Muscle of arm (tissue), 12 donors: Measurements from ENCODE around the gene PIGR. TPM values are rescaled to one million over a fixed set of nuclear protein-coding genes. Genes with fewer than 3 reads are reported as not detected.

ENCODE experiments used
- DNase-seq: peaks from one replicate; pipeline ENCODE4 v3.0.0-alpha.2; 2013
- polyA plus RNA-seq, 12 donors: library from polyadenylated mRNA; unstranded; fragments of 120-200 nt; gene quantifications; one replicate each; pipeline ENCODE4 v1.2.1, GENCODE V29; 2013; ENCODE audit not compliant: insufficient read length in 12 of 12

PIGR gene
- polyA plus RNA-seq, 12 donors = 0.07 to 0.14 TPM; not detected in 10

- no peak for DNase-seq
These were observed 36.4 kb downstream of the PIGR start for GRCh38 chr1:206909883-206910318.

- DNase-seq = no peak
These were observed 36.9 kb downstream of the PIGR start for GRCh38 chr1:206909161-206909882.

- DNase-seq = no peak
These were observed 38.2 kb downstream of the PIGR start for GRCh38 chr1:206908038-206908437.

- DNase-seq = no peak
These were observed 38.8 kb downstream of the PIGR start for GRCh38 chr1:206907304-206907991.

- no peak for DNase-seq
These were observed 40.7 kb downstream of the PIGR start for GRCh38 chr1:206905295-206906164.

- DNase-seq = no peak
These were observed 41.7 kb downstream of the PIGR start for GRCh38 chr1:206904423-206905142.

- DNase-seq = no peak
These were observed 42.6 kb downstream of the PIGR start for GRCh38 chr1:206903687-206904086.

- no peak for DNase-seq
These were observed 43.6 kb downstream of the PIGR start for GRCh38 chr1:206902702-206903101.

- DNase-seq = no peak
These were observed 44.3 kb downstream of the PIGR start for GRCh38 chr1:206901944-206902343.

- DNase-seq = no peak
These were observed 46.1 kb downstream of the PIGR start for GRCh38 chr1:206900149-206900548.

- DNase-seq = no peak
These were observed 46.5 kb downstream of the PIGR start for GRCh38 chr1:206899717-206900116.

- no peak for DNase-seq
These were observed 47.3 kb downstream of the PIGR start for GRCh38 chr1:206898915-206899431.

- DNase-seq = no peak
These were observed 48.0 kb downstream of the PIGR start for GRCh38 chr1:206898089-206898914.

GRCh38 chr1:206897175-206897574, 49.1 kb downstream of the PIGR start, which contains the start of gene IL24:
Gene IL24 (plus strand): TSS chr1:206897443. CDS start chr1:206897833, 390 bp downstream.
- DNase-seq = no peak

- DNase-seq = no peak
These were observed 50.0 kb downstream of the PIGR start for GRCh38 chr1:206896261-206896660.

GRCh38 chr1:206895837-206896242, 50.4 kb downstream of the PIGR start:
- DNase-seq = no peak

GRCh38 chr1:206895325-206895724, 50.9 kb downstream of the PIGR start:
- DNase-seq = no peak

- DNase-seq = no peak
These were observed 52.9 kb downstream of the PIGR start for GRCh38 chr1:206893380-206893779.

GRCh38 chr1:206892351-206892984, 53.8 kb downstream of the PIGR start:
- DNase-seq = no peak

- no peak for DNase-seq
These were observed 54.9 kb downstream of the PIGR start for GRCh38 chr1:206891412-206891811.
